DND-41 (cell line): ENCODE measurements around the gene DOP1A.

Experiments
- ATAC-seq: fragments of 200-7000 bp; cut with Tn5 transposase; 3 replicates; pipeline ENCODE4 v1.9.1; 2021; ENCODE audit warnings: low read depth; ENCODE audit not compliant: insufficient read depth
- DNase-seq: peaks from one replicate; pipeline ENCODE4 v3.0.0-alpha.2; 2020
- H2AFZ ChIP-seq: 2 replicates; pipeline ENCODE4 v1.6.0; 2012; ENCODE audit warnings: low read depth, low read length
- H3K27ac ChIP-seq: 2 replicates; pipeline ENCODE4 v1.5.1; 2012; ENCODE audit warnings: low read length, inconsistent platforms
- H3K27me3 ChIP-seq: fragments of 200-600 bp; sonication (generic); 2 replicates; pipeline ENCODE4 v1.6.0; 2012; ENCODE audit warnings: low read length, mild to moderate bottlenecking, inconsistent platforms; ENCODE audit not compliant: insufficient read depth, poor library complexity
- H3K36me3 ChIP-seq: 2 replicates; pipeline ENCODE4 v1.5.1; 2012; ENCODE audit warnings: low read length, inconsistent platforms; ENCODE audit not compliant: insufficient read depth
- H3K4me1 ChIP-seq: 2 replicates; pipeline ENCODE4 v1.5.1; 2012; ENCODE audit warnings: mild to moderate bottlenecking, low read length; ENCODE audit not compliant: insufficient read depth
- H3K4me2 ChIP-seq: 2 replicates; pipeline ENCODE4 v1.6.0; 2012; ENCODE audit warnings: mild to moderate bottlenecking, moderate library complexity, low read length, inconsistent platforms; ENCODE audit not compliant: insufficient read depth
- H3K4me3 ChIP-seq, 2 experiments: fragments of 200-600 bp in 1 of 2; shearing (Covaris generic) in 1 of 2; 2 replicates each; pipeline ENCODE4 v1.5.1; 2012 to 2016; ENCODE audit warnings: inconsistent platforms in 2 of 2, low read length in 2 of 2, mild to moderate bottlenecking in 2 of 2, low read depth in 1 of 2, moderate library complexity in 1 of 2
- H3K79me2 ChIP-seq: 2 replicates; pipeline ENCODE4 v1.6.0; 2012; ENCODE audit warnings: low read length, inconsistent platforms; ENCODE audit not compliant: insufficient read depth
- H3K9ac ChIP-seq: 2 replicates; pipeline ENCODE4 v1.6.0; 2012; ENCODE audit warnings: low read depth, mild to moderate bottlenecking, inconsistent platforms, low read length, moderate library complexity
- H3K9me3 ChIP-seq: 2 replicates; pipeline ENCODE4 v1.5.1; 2012; ENCODE audit warnings: low read length, moderate library complexity, mild to moderate bottlenecking, inconsistent platforms; ENCODE audit not compliant: insufficient read depth, severe bottlenecking
- H4K20me1 ChIP-seq: 2 replicates; pipeline ENCODE4 v1.6.0; 2012; ENCODE audit warnings: low read length; ENCODE audit not compliant: insufficient read depth
- CTCF ChIP-seq: IDR thresholded peaks from 2 replicates; pipeline ENCODE4 v1.5.1; 2012; ENCODE audit warnings: borderline replicate concordance, low read length, moderate library complexity, mild to moderate bottlenecking; ENCODE audit not compliant: poor library complexity, severe bottlenecking; ENCODE audit errors: extremely low read depth
- EZH2 ChIP-seq: IDR thresholded peaks from 3 replicates; pipeline ENCODE4 v1.6.1; 2012; ENCODE audit warnings: borderline replicate concordance, low read depth, mild to moderate bottlenecking, moderate library complexity, low read length, inconsistent platforms; ENCODE audit not compliant: severe bottlenecking

DOP1A gene

GRCh38 chr6:83073615-83074014, 6.1 kb downstream of the DOP1A start:
- no peak overlapping the region for H3K4me2 ChIP-seq
- H3K4me1 ChIP-seq, result peaks cover 24% of the 10 kb centered on the region
- H4K20me1 ChIP-seq, result no peaks in the 10 kb centered on the region; the same call in 1 of the 2 replicates
- no peak for DNase-seq
- TF ChIP-seq EZH2, result no peak
- TF ChIP-seq CTCF, result no peak
- no peaks in the 10 kb centered on the region for H3K9me3 ChIP-seq
- peaks cover 77% of the 10 kb centered on the region for H3K79me2 ChIP-seq
- no peak overlapping the region for H2AFZ ChIP-seq
- no peak overlapping the region for H3K9ac ChIP-seq
- no peak overlapping the region for H3K4me3 ChIP-seq
- ATAC-seq, result no peak
- no peak overlapping the region for H3K27ac ChIP-seq
- H3K27me3 ChIP-seq, result no peaks in the 10 kb centered on the region
- no peaks in the 10 kb centered on the region for H3K36me3 ChIP-seq

GRCh38 chr6:83083476-83083875, 16.0 kb downstream of the DOP1A start:
- Histone ChIP-seq H3K27ac (no peak overlapping the region), H4K20me1 (peaks cover 3% of the 10 kb centered on the region; the same call in 1 of the 2 replicates), H2AFZ (no peak overlapping the region), H3K9ac (no peak overlapping the region), H3K36me3 (no peaks in the 10 kb centered on the region), H3K4me3 (no peak overlapping the region), H3K4me1 (no peaks in the 10 kb centered on the region), H3K9me3 (no peaks in the 10 kb centered on the region), H3K4me2 (no peak overlapping the region), H3K79me2 (peaks cover 21% of the 10 kb centered on the region), H3K27me3 (no peaks in the 10 kb centered on the region)
- ATAC-seq (no peak), DNase-seq (no peak)
- no peak for TF ChIP-seq EZH2
- TF ChIP-seq CTCF, result no peak

- Histone ChIP-seq H3K79me2 (peaks cover 10% of the 10 kb centered on the region; the same call in 1 of the 2 replicates), H3K9me3 (no peaks in the 10 kb centered on the region), H2AFZ (no peak overlapping the region), H3K4me2 (no peak overlapping the region), H3K27ac (no peak overlapping the region), H4K20me1 (no peaks in the 10 kb centered on the region; the same call in 1 of the 2 replicates), H3K36me3 (no peaks in the 10 kb centered on the region), H3K27me3 (no peaks in the 10 kb centered on the region), H3K9ac (no peak overlapping the region), H3K4me1 (no peaks in the 10 kb centered on the region), H3K4me3 (no peak overlapping the region)
- DNase-seq (no peak), ATAC-seq (no peak)
- no peak for TF ChIP-seq EZH2
- no peak for TF ChIP-seq CTCF
These were observed 19.3 kb downstream of the DOP1A start for GRCh38 chr6:83086751-83087150.
